Measurements from ENCODE around the gene SUGCT.

SUGCT gene

DNA sequence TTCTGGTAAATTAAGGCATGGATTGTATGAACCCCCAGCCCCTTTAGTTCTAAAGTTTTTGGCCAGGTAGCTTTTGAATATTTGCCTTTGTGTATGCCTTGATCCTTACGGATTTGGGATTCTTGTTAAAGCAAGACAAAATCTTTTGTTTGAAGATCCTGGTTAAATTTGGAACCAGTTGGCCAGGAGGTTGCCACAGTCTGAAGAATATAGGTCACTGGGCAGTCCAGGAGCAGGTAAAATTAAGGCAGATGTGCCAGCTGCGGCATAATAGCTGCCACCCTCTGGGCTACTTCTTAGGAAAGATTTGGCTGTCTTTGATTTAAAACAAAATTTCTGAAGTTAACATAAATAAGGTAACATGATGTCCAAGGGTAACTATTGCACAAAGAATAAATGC is 192.3 kb downstream of the SUGCT start:
- DNase-seq (ENCODE audit: low read depth in 3 of 3): no peak

GRCh38 chr7:40327873-40328272 is 193.1 kb downstream of the SUGCT start:
- DNase-seq (ENCODE audit: low read depth in 3 of 3): no peak

- no peak for DNase-seq (ENCODE audit: low read depth in 3 of 3)
Observed at GRCh38 chr7:40329601-40330153, 194.9 kb downstream of the SUGCT start.

DNA sequence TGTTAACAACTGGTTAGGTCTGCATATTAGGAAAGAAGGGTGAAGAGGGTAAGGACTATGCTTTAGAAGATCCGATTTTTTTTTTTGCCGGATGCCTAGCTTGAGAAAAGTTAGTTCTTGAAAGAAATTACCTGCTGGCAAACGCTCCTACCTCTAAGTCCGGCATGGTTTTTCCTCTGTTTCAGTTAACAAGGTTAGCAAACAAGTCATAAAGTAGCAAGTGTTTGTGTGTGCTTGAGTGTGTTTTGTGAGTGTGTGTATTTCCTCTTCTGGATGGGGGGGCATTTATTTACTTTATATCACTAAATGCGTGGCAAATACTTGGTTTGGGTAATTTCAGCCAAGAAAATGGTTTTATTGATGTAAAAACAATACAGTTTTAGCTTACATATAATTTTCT is 195.6 kb downstream of the SUGCT start:
- DNase-seq (ENCODE audit: low read depth in 3 of 3): no peak

DNA sequence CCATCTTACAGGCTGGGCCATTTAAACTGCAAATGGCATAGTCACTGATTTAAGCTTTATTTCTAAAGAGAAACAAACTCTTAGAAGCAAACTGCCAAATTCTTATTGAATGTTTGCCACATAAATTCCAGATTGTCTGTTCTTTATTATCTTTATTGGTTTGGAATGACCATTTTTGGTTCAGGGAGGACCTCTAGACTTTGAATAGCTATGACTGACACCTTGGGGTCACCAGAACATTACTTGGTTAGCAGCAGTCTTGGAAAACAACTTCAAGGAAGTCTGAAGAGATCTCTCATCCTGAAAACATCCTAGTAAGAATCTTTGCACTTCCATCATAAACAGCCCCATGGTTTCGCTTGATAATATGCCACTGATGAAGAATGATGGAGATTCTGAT is 197.1 kb downstream of the SUGCT start:
- DNase-seq (ENCODE audit: low read depth in 3 of 3): no peak

GRCh38 chr7:40332516-40332915 is 197.7 kb downstream of the SUGCT start:
- no peak for DNase-seq (ENCODE audit: low read depth in 3 of 3)

DNA sequence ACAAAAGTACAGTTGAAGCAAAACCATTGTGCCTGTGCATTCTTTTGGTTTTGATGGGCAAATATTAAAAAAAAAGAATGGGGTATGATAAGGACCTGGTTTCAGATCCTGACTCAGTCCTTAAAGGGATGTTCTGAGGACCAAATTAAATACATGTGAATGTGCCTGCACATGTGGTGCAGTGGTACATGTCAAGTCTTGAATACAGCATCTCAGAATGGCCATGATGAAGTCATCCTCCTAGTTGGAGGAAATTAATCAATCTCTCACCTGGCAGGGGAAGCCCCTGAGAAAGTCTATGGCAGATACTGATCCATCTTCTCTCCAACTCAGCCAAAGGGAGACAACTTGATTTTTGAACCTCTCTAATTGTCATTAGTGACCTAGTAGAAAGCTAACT is 207.0 kb downstream of the SUGCT start:
- no peak for DNase-seq (ENCODE audit: low read depth in 3 of 3)

GRCh38 chr7:40346554-40346953 is 211.7 kb downstream of the SUGCT start:
- DNase-seq (ENCODE audit: low read depth in 3 of 3): no peak

DNA sequence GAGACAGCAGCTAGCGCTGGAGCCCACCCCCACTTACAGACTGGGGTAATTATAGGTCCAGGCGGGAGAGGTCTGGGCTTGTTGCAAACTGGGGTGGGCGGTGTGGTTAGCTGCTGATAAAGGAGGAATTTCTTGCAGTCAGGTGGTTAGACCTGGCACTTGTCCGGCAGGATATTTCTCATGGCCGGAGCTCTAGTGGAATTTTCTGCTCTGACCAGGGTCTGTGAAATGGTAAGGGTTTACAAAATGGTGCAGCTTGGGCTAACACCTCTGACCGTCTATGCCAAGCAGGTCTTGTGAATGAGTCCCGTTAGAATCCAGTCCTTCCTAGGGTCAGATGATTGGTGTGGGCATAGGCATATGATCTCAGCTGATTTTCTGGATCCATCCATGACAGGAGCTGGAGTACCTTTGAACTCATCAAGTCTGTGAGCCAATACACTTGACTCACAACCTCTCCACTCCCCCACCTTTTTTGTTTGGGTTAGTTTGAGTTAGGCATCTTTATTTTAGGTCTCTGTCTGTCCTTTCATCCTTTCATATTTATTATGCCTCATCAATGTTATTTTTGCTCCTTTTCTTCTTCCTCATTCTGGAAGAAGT is 213.4 kb downstream of the SUGCT start:
- no peak for DNase-seq (ENCODE audit: low read depth in 3 of 3)

DNA sequence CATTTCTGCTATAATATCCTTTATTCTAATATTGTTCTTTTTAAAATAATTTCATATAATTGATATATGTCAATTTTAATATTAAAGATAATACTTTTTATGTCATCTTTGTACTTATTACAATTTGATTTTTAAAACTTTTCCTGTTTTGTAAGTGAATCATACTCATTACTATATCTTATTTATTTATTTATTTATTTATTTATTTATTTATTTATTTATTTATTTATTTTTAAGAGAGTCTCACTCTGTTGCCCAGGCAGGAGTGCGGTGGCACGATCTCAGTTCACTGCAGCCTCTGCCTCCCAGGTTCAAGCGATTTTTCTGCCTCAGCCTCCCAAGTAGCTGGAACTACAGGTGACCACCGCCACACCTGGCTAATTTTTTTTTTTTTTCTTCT is 215.3 kb downstream of the SUGCT start:
- DNase-seq (ENCODE audit: low read depth in 3 of 3): no peak

DNA sequence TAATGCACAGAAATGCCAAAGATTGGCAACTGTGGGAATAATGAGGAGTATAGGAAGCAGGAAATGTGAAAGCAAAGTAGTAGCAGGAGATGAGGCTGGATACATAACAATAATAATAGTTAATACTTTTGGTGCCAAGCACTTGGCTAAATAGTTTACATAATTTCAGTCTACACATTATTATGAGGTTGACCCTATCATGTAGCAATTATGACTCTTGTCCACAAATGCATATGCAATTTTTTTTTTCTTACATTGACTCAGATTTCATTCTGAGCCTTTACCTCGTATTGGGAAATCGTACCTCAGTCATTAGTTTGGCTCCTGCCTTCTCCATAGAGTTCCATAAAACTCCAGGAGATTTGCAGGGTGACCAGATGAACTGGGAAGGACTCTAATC is 219.9 kb downstream of the SUGCT start:
- DNase-seq (ENCODE audit: low read depth in 3 of 3): no peak

DNA sequence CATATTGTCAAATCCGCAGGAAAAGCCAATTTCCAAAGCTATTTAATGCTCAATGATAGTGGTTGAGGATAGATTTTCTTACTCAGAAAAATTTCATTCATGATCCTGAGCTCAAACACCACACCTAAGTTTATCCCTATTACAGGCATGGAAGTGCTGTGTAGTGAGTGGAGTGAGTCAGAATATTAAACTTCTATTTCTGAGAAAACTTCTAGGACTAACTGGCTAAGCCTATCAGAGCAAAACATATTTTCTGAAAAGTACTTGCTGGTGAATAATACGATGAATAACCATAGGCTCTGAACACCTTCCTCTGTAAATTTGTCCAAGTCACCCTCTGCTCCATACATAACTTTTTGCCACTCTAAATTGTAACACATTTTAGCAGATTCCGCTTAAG is 221.5 kb downstream of the SUGCT start:
- DNase-seq (ENCODE audit: low read depth in 3 of 3): no peak

GRCh38 chr7:40356871-40357709 is 222.3 kb downstream of the SUGCT start:
- no peak for DNase-seq (ENCODE audit: low read depth in 3 of 3)

DNA sequence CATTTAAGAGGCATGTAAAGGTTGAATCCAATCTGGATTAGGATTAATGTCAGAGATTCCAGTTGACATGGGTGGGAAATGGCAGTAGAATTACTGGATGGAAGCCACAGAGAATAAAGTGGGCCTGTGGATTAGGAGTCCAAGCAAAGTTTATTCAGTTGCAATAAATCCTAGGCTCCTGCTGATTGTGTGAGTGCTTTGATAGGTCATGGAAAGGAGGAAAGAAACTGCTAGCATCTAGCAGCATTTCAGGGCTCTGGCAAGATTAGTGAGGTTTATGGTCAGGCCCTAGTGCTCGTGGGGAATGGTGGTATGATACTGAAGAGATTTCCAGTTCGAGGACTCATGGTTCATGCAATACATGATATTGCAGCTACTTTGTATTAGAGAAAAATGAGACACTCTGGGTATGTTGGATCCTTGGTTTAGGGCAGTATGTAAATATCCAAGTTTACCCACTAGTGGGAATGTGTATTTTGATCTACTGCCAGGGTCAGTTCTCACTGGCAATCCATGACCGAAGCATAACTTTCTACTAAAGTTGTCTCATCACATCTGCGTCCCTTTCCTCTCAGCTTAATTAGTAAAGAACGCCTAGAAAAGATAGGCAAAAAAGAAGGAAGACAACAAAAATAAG is 235.0 kb downstream of the SUGCT start:
- DNase-seq (ENCODE audit: low read depth in 3 of 3): no peak

DNA sequence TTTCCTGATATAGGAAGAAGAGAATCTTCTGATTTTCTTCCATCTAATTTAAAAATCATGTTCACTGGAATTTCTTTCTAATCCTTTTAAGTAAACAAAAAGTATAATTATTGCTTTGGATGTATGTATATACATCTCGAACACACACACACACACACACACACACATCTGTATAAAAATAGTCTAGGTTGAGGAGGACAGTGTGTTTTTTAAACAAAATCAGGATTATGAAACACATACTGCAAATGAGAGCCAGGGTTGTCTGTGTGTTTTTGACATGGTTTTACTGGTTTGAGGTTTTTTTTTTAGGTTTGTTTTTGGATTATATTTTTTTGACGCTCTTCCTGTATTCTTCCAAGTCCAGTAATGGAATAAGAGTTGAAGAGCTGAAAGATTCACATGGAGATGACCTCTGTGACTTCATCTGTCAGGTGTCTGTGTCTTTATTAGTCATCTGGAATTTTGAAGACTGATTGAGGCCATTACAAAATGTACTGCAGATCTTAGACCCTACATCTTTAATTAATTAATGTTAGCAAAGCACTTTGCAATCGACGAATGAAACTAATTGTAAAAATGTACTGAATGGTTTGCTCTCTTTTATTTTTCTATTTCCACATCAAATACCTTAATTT is 237.1 kb downstream of the SUGCT start:
- no peak for DNase-seq (ENCODE audit: low read depth in 3 of 3)

GRCh38 chr7:40374575-40374974 is 239.8 kb downstream of the SUGCT start:
- no peak for DNase-seq (ENCODE audit: low read depth in 3 of 3)

- DNase-seq (ENCODE audit: low read depth in 3 of 3): no peak
Observed at GRCh38 chr7:40380111-40380510, 245.3 kb downstream of the SUGCT start.

DNA sequence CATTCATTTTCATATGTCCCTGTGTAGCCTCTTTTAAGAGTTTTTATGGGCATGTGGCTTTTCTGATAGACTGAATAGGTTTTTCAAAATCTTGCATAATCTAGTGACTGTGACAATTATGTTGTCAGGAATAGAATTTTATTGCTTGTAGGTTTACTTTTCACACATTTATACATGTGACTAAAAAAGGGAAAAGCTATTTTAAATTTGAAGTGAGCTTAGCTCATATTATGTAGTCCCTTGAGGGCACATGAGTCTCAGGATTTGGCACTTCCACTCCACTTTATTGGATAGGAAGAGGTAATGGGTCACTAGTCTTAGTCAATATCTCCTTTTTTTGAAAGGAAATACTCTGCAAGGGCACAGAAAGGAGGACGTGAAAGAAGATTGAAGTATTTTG is 247.3 kb downstream of the SUGCT start:
- no peak for DNase-seq (ENCODE audit: low read depth in 3 of 3)

- no peak for DNase-seq (ENCODE audit: low read depth in 3 of 3)
Observed at GRCh38 chr7:40393660-40394059, 258.9 kb downstream of the SUGCT start.

DNA sequence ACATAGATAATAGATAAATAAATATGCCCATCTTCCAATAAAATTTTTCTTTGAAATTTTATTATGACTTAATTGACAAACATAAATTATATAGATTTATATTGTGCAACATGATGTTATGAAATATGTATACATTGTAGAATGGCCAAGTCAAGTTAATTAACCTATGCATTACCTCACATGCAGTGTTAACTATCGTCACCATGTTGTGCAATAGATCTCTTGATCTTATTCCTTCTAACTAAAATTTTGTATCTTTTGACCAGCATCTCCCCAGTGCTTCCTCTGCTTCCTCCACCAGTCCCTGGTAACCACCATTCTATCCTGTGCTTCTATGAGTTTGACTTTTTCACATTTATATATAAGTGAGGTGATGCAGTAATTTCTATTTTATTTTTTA is 259.6 kb downstream of the SUGCT start:
- no peak for DNase-seq (ENCODE audit: low read depth in 3 of 3)

- no peak for DNase-seq (ENCODE audit: low read depth in 3 of 3)
Observed at GRCh38 chr7:40400525-40400924, 265.7 kb downstream of the SUGCT start.

DNA sequence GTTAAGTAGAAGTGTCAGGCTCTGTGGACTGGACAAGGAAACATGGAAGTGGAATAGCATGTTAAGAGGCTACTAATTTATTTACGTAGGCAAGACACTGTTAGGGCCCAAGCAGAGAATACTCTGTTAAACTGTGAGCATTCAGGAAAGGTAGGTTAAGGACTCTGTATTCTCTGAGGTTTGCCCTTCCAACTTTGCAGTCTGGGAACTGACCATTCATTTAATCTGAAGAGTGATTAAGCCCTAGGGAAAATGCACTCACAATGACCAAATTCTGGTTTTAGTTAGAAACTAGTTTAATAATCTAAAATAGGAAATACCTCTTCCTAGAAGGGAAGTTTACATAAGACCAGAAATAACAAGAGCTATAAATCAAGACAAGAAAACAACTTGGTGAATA is 266.6 kb downstream of the SUGCT start:
- no peak for DNase-seq (ENCODE audit: low read depth in 3 of 3)
